KMS-11 (cell line): ENCODE results near the gene FANCC.

Experiments used
- H2AFZ ChIP-seq: fragments of 200-600 bp; sonication (generic); 2 replicates; pipeline ENCODE4 v1.6.1; 2016; ENCODE audit warnings: antibody characterized with exemption, mixed run types, low read depth
- H3K27ac ChIP-seq: fragments of 200-600 bp; sonication (generic); 2 replicates; pipeline ENCODE4 v1.6.1; 2016; ENCODE audit warnings: mild to moderate bottlenecking, mixed run types
- H3K27me3 ChIP-seq: fragments of 200-600 bp; sonication (generic); 2 replicates; pipeline ENCODE4 v1.6.1; 2017; ENCODE audit warnings: mild to moderate bottlenecking, low read depth, mixed run types, moderate library complexity; ENCODE audit not compliant: insufficient read depth
- H3K36me3 ChIP-seq: fragments of 200-600 bp; sonication (generic); 2 replicates; pipeline ENCODE4 v1.6.1; 2017; ENCODE audit warnings: mild to moderate bottlenecking, mixed run types; ENCODE audit not compliant: insufficient read depth
- H3K4me1 ChIP-seq: fragments of 200-600 bp; sonication (generic); 2 replicates; pipeline ENCODE4 v1.6.1; 2016; ENCODE audit warnings: mild to moderate bottlenecking, low read depth, mixed run types; ENCODE audit not compliant: poor library complexity, severe bottlenecking
- H3K4me2 ChIP-seq: fragments of 200-600 bp; sonication (generic); 2 replicates; pipeline ENCODE4 v1.7.0; 2016; ENCODE audit warnings: mild to moderate bottlenecking, mixed run types
- H3K4me3 ChIP-seq: fragments of 200-600 bp; sonication (generic); IDR thresholded peaks from 2 replicates; pipeline ENCODE4 v1.6.1; 2017; ENCODE audit warnings: low read depth, low read length, mixed read lengths; ENCODE audit not compliant: insufficient read depth
- H3K79me2 ChIP-seq: fragments of 200-600 bp; sonication (generic); 2 replicates; pipeline ENCODE4 v1.6.1; 2016; ENCODE audit warnings: low read depth, mixed run types; ENCODE audit not compliant: insufficient read depth
- H3K9ac ChIP-seq: fragments of 200-600 bp; sonication (generic); 2 replicates; pipeline ENCODE4 v1.6.1; 2016; ENCODE audit warnings: mild to moderate bottlenecking, mixed run types
- H4K20me1 ChIP-seq: fragments of 200-600 bp; sonication (generic); 2 replicates; pipeline ENCODE4 v1.6.1; 2016; ENCODE audit warnings: mild to moderate bottlenecking, mixed run types; ENCODE audit not compliant: insufficient read depth
- CTCF ChIP-seq: fragments of 200-600 bp; sonication (generic); conservative IDR thresholded peaks from 2 replicates; pipeline ENCODE4 v1.6.1; 2017; ENCODE audit warnings: low read depth, mild to moderate bottlenecking, antibody characterized with exemption, low read length, moderate library complexity, mixed read lengths

The FANCC gene

GRCh38 chr9:95174038-95174437 lies 143.5 kb downstream of the FANCC start:
- TF ChIP-seq CTCF = no peak
- H3K9ac ChIP-seq = no peak overlapping the region
- no peaks in the 10 kb centered on the region for H3K36me3 ChIP-seq

GRCh38 chr9:95171596-95171995 lies 145.9 kb downstream of the FANCC start:
- H3K4me3 ChIP-seq = no peak overlapping the region
- peak overlapping the region; percentile 85 for H3K4me2 ChIP-seq
- H3K36me3 ChIP-seq = no peaks in the 10 kb centered on the region
- no peaks in the 10 kb centered on the region for H4K20me1 ChIP-seq
- H3K9ac ChIP-seq = peak overlapping the region; percentile 50; the same call in 1 of the 2 replicates
- no peaks in the 10 kb centered on the region for H3K79me2 ChIP-seq
- peaks cover 59% of the 10 kb centered on the region for H3K4me1 ChIP-seq
- peak overlapping the region; percentile 84 for H3K27ac ChIP-seq
- no peaks in the 10 kb centered on the region for H3K27me3 ChIP-seq
- H2AFZ ChIP-seq = no peak overlapping the region
- TF ChIP-seq CTCF = no peak

More at GRCh38 chr9:95174038-95174437, 143.5 kb downstream of the FANCC start:
- Histone ChIP-seq H3K4me1 (peaks cover 52% of the 10 kb centered on the region), H4K20me1 (no peaks in the 10 kb centered on the region), H3K79me2 (no peaks in the 10 kb centered on the region), H2AFZ (no peak overlapping the region), H3K4me2 (no peak overlapping the region), H3K27me3 (no peaks in the 10 kb centered on the region), H3K27ac (no peak overlapping the region), H3K4me3 (no peak overlapping the region)

- Histone ChIP-seq H3K4me3 (no peak overlapping the region), H3K4me1 (peaks cover 53% of the 10 kb centered on the region), H3K9ac (peak overlapping the region; percentile 50; the same call in 1 of the 2 replicates), H2AFZ (peak overlapping the region; percentile 23; the same call in 1 of the 2 replicates), H3K79me2 (no peaks in the 10 kb centered on the region), H4K20me1 (no peaks in the 10 kb centered on the region), H3K27me3 (no peaks in the 10 kb centered on the region), H3K36me3 (no peaks in the 10 kb centered on the region), H3K27ac (peak overlapping the region; percentile 84), H3K4me2 (peak overlapping the region; percentile 85)
- TF ChIP-seq CTCF = no peak
Observed at GRCh38 chr9:95171001-95171400, 146.5 kb downstream of the FANCC start.

- Histone ChIP-seq H3K79me2 (no peaks in the 10 kb centered on the region), H3K4me3 (no peak overlapping the region), H3K27me3 (no peaks in the 10 kb centered on the region), H2AFZ (peak overlapping the region; percentile 31; the same call in 1 of the 2 replicates), H4K20me1 (no peaks in the 10 kb centered on the region), H3K4me2 (no peak overlapping the region), H3K27ac (peak overlapping the region; percentile 38; the same call in 1 of the 2 replicates), H3K9ac (no peak overlapping the region), H3K4me1 (peaks cover 47% of the 10 kb centered on the region), H3K36me3 (no peaks in the 10 kb centered on the region)
- TF ChIP-seq CTCF = peak; percentile 95
Observed at GRCh38 chr9:95167998-95168397, 149.5 kb downstream of the FANCC start.
